ENCODE results near the gene UBE2J1. TPM values are rescaled to one million over a fixed set of nuclear protein-coding genes. Genes with fewer than 3 reads are reported as not detected.

UBE2J1 gene
- total RNA-seq, 3 donors from 2014 or later: 15.0 to 19.4 (median 16.1) TPM

DNA sequence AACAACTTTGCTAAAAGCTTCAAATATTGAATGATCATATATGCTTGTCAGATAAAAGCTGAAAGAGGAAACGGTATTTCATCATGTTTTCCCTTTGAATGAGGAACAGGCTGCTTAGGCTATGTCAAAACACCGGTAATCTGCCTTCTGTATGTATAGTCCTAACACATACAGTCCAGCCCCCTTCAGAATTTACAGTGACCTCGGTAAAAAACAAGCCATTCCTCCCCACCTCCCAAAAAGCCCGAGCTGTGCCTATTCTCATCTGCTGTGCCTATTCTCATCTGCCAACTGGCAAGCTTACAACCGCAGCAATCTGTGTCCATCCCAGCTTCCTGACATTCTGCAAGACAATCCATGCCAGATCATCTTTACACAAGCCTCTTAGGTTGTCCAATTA, 26.8 kb upstream of the UBE2J1 start:
- peaks cover 14% of the 10 kb centered on the region for H3K4me1 Mint-ChIP-seq (ENCODE audit: low read depth)
- H3K4me3 Mint-ChIP-seq: no peak overlapping the region
- H3K36me3 Mint-ChIP-seq (ENCODE audit: insufficient read depth): peaks cover 3% of the 10 kb centered on the region
- ATAC-seq: no peak
- peaks cover 2% of the 10 kb centered on the region for H3K27me3 Mint-ChIP-seq (ENCODE audit: low read depth)
- H3K9me3 Mint-ChIP-seq: no peaks in the 10 kb centered on the region
- DNase-seq: no peak

DNA sequence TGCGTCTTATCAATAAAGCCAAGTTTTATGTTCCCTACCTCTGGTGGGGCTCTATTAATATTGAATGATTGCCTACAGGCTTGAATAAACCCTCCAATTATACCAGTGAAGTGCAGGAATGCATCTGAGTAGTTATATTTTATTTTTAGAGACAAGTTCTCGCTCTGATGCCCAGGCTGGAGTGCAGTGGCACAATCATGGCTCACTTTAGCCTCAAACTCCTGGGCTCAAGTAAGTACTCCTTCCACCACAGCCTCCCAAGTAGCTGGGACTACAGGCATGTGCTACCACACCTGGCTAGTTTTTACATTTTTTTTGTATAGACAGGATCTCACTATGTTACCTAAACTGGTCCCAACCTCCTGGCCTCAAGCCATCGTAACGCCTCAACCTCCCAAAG, 26.1 kb upstream of the UBE2J1 start:
- ATAC-seq: no peak
- Mint-ChIP-seq H3K9me3 (no peaks in the 10 kb centered on the region), H3K36me3 (ENCODE audit: insufficient read depth) (peaks cover 2% of the 10 kb centered on the region), H3K27me3 (ENCODE audit: low read depth) (peaks cover 2% of the 10 kb centered on the region), H3K4me1 (ENCODE audit: low read depth) (peaks cover 14% of the 10 kb centered on the region), H3K4me3 (no peak overlapping the region)
- DNase-seq: no peak

- ATAC-seq (peak; percentile 82 to 90), DNase-seq (peak; percentile 41)
- no peaks in the 10 kb centered on the region for H3K9me3 Mint-ChIP-seq
- H3K27me3 Mint-ChIP-seq (ENCODE audit: low read depth): no peaks in the 10 kb centered on the region
- H3K4me3 Mint-ChIP-seq: no peak overlapping the region
- H3K36me3 Mint-ChIP-seq (ENCODE audit: insufficient read depth): no peaks in the 10 kb centered on the region
- H3K4me1 Mint-ChIP-seq (ENCODE audit: low read depth): peaks cover 23% of the 10 kb centered on the region
Measured at GRCh38 chr6:89375427-89376267, 23.1 kb upstream of the UBE2J1 start.

DNA sequence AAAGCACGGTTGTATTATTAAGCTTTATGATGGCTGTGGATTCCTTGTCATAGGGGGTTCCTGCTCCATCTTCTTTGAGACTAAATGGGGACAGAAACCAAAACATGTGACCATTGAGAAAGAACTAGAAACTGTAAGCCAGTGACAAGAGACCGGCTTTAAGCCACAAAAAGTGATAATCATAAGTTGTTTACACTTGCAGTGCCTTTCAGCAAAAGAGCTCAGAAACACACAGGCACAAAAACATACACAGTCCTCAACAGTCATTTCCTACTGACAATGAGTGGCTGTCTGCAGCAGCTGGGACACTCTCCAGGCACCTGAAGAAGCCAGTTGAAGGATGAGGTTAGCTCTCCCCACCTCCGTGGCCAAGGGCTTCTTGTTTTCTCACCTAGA, 20.0 kb upstream of the UBE2J1 start:
- Mint-ChIP-seq H3K27me3 (ENCODE audit: low read depth) (no peaks in the 10 kb centered on the region), H3K4me3 (no peak overlapping the region), H3K36me3 (ENCODE audit: insufficient read depth) (no peaks in the 10 kb centered on the region), H3K4me1 (ENCODE audit: low read depth) (peaks cover 23% of the 10 kb centered on the region), H3K9me3 (no peaks in the 10 kb centered on the region)
- ATAC-seq: peak; percentile 3 to 5
- DNase-seq: no peak

- H3K36me3 Mint-ChIP-seq (ENCODE audit: insufficient read depth): no peaks in the 10 kb centered on the region
- no peak overlapping the region for H3K4me3 Mint-ChIP-seq
- peaks cover 23% of the 10 kb centered on the region for H3K4me1 Mint-ChIP-seq (ENCODE audit: low read depth)
- no peaks in the 10 kb centered on the region for H3K27me3 Mint-ChIP-seq (ENCODE audit: low read depth)
- ATAC-seq: peak; percentile 81 to 86
- DNase-seq: peak; percentile 77
- H3K9me3 Mint-ChIP-seq: no peaks in the 10 kb centered on the region
Measured at GRCh38 chr6:89371849-89372505, 19.5 kb upstream of the UBE2J1 start.

- no peak overlapping the region for H3K4me3 Mint-ChIP-seq
- H3K27me3 Mint-ChIP-seq (ENCODE audit: low read depth): no peaks in the 10 kb centered on the region
- no peaks in the 10 kb centered on the region for H3K36me3 Mint-ChIP-seq (ENCODE audit: insufficient read depth)
- no peaks in the 10 kb centered on the region for H3K9me3 Mint-ChIP-seq
- DNase-seq (no peak), ATAC-seq (no peak)
- peaks cover 21% of the 10 kb centered on the region for H3K4me1 Mint-ChIP-seq (ENCODE audit: low read depth)
Measured at GRCh38 chr6:89368999-89369398, 16.5 kb upstream of the UBE2J1 start.

DNA sequence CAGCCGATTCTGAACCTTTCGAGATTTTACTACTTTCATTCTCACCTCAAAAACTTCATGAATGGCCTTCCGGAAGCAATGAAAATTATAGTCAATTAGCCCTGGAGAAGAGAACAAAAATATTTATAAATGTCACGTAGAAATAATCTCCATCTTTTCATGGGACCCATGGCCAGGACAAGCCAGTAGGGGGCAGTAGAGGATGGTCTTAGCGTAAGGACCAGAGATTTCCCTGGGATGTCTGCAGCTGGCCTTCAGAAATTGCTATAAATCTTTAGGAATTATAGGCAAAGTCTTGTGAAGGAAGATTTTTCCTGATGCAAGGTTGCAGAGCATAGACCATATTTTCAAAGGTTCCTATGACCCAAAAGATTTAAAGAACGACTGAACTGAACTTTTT, 15.6 kb upstream of the UBE2J1 start:
- H3K4me3 Mint-ChIP-seq: no peak overlapping the region
- H3K36me3 Mint-ChIP-seq (ENCODE audit: insufficient read depth): no peaks in the 10 kb centered on the region
- H3K27me3 Mint-ChIP-seq (ENCODE audit: low read depth): no peaks in the 10 kb centered on the region
- ATAC-seq: no peak
- H3K4me1 Mint-ChIP-seq (ENCODE audit: low read depth): peaks cover 23% of the 10 kb centered on the region
- DNase-seq: peak; percentile 55
- H3K9me3 Mint-ChIP-seq: no peaks in the 10 kb centered on the region

GRCh38 chr6:89364586-89364985, 12.1 kb upstream of the UBE2J1 start:
- peaks cover 31% of the 10 kb centered on the region for H3K4me1 Mint-ChIP-seq (ENCODE audit: low read depth)
- H3K4me3 Mint-ChIP-seq: no peak overlapping the region
- ATAC-seq: no peak
- DNase-seq: no peak
- H3K36me3 Mint-ChIP-seq (ENCODE audit: insufficient read depth): no peaks in the 10 kb centered on the region
- no peaks in the 10 kb centered on the region for H3K27me3 Mint-ChIP-seq (ENCODE audit: low read depth)
- no peaks in the 10 kb centered on the region for H3K9me3 Mint-ChIP-seq

DNA sequence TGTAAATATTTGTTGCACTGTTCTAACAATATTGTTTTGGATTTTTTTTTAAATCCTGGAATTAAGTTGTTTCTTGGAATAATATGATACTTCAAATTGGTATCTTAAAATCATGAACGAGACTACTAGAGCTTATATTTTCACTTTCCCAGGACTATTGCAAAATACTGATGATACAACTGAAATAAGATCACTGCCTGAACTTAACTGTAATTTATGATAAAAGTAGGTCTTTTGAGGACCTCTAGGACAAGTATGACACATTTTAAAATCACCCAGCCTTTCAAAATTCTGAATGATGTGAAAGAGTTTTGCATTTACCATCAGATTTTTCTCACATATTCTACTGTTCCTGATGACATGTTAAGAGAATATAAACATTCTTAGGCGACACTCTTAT, 8.6 kb upstream of the UBE2J1 start:
- H3K4me1 Mint-ChIP-seq (ENCODE audit: low read depth): peaks cover 53% of the 10 kb centered on the region
- no peak for ATAC-seq
- no peak for DNase-seq

DNA sequence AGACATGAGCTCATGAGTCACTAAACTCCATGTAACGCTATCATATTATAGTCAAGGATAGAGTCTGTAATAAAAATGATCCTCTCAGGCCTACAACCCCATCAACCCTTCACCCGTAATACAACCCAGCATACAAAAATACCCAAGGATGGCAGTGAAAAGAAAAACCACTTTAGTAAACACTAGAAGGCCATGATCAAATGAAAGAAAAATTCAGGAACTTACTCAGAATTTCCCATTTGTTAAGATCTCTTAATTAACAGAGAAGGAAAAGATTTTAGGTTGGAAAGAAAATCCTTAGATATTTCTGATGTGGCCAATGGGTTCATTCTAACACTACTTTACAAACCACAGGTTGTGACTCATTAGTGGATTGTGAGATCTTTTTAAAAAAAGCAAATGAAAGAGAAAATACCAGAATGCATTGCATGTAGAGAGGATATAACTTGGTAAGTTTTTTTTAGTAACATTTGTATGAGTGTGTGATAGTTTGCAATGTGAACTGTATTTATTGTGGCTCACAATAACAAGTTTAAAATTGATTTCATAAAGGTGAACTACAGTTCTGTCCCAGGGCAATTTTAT, 8.0 kb upstream of the UBE2J1 start:
- Mint-ChIP-seq H3K36me3 (ENCODE audit: insufficient read depth) (no peaks in the 10 kb centered on the region), H3K4me3 (no peak overlapping the region), H3K9me3 (no peaks in the 10 kb centered on the region), H3K4me1 (ENCODE audit: low read depth) (peaks cover 56% of the 10 kb centered on the region), H3K27me3 (ENCODE audit: low read depth) (no peaks in the 10 kb centered on the region)
- ATAC-seq: peak; percentile 85 to 91
- DNase-seq: no peak

More for the DNA sequence above, 8.6 kb upstream of the UBE2J1 start:
- Mint-ChIP-seq H3K4me3 (no peak overlapping the region), H3K27me3 (ENCODE audit: low read depth) (no peaks in the 10 kb centered on the region), H3K36me3 (ENCODE audit: insufficient read depth) (no peaks in the 10 kb centered on the region), H3K9me3 (no peaks in the 10 kb centered on the region)

GRCh38 chr6:89359561-89359960, 7.0 kb upstream of the UBE2J1 start:
- H3K4me3 Mint-ChIP-seq: no peak overlapping the region
- peaks cover 54% of the 10 kb centered on the region for H3K4me1 Mint-ChIP-seq (ENCODE audit: low read depth)

DNA sequence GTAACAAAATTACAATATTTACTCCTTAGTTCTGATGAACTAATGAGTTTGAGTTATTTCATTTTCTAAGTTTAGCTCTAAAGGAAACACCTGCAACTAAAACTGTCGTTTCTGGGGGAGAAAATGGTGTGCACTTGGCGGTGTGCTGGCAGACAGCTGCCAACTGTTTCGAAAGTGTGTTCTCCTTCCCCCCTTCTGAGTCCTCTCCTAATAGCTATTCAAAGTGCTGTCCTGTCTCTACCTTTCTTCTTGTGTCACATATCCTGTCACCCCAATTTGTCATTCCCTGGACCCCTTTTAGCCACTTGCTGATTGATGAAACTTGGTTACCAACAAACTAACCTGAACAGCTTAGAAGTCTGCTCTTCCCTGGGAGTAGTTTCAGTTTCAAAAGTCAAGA, 4.9 kb upstream of the UBE2J1 start:
- no peaks in the 10 kb centered on the region for H3K27me3 Mint-ChIP-seq (ENCODE audit: low read depth)
- no peaks in the 10 kb centered on the region for H3K36me3 Mint-ChIP-seq (ENCODE audit: insufficient read depth)
- no peaks in the 10 kb centered on the region for H3K9me3 Mint-ChIP-seq
- ATAC-seq: no peak
- peaks cover 59% of the 10 kb centered on the region for H3K4me1 Mint-ChIP-seq (ENCODE audit: low read depth)
- H3K4me3 Mint-ChIP-seq: peak overlapping the region; percentile 75
- DNase-seq: no peak

More at GRCh38 chr6:89359561-89359960, 7.0 kb upstream of the UBE2J1 start:
- no peaks in the 10 kb centered on the region for H3K36me3 Mint-ChIP-seq (ENCODE audit: insufficient read depth)
- H3K27me3 Mint-ChIP-seq (ENCODE audit: low read depth): no peaks in the 10 kb centered on the region
- no peak for DNase-seq
- H3K9me3 Mint-ChIP-seq: no peaks in the 10 kb centered on the region
- ATAC-seq: no peak

DNA sequence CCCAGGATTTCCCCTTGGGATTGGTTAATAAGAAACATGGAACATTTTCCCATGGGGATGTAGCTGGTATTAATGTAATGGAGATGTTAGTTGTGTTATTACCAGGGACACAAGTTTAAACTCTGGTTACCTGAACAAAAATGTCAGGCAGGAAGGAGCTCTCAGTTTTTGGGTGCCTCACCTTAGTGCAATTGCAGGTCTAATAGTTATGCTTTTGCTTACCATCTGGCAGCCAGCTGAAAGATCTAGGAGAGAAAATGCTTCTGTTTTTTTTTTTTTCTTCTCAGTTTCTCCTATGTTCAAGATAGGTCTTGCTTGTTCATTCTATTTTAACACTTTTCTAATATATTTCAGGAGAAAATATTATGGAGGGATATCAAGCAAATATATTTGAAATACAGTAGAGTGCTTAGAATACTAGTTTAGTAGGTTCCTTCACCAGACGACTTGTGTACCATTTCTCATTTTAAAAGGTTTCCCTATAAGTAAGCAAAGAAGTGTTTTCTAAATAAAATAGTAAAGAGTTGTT, 4.2 kb upstream of the UBE2J1 start:
- Mint-ChIP-seq H3K36me3 (ENCODE audit: insufficient read depth) (no peaks in the 10 kb centered on the region), H3K4me1 (ENCODE audit: low read depth) (peaks cover 62% of the 10 kb centered on the region), H3K9me3 (no peaks in the 10 kb centered on the region), H3K4me3 (peak overlapping the region; percentile 75), H3K27me3 (ENCODE audit: low read depth) (no peaks in the 10 kb centered on the region)
- DNase-seq (no peak), ATAC-seq (no peak)

DNA sequence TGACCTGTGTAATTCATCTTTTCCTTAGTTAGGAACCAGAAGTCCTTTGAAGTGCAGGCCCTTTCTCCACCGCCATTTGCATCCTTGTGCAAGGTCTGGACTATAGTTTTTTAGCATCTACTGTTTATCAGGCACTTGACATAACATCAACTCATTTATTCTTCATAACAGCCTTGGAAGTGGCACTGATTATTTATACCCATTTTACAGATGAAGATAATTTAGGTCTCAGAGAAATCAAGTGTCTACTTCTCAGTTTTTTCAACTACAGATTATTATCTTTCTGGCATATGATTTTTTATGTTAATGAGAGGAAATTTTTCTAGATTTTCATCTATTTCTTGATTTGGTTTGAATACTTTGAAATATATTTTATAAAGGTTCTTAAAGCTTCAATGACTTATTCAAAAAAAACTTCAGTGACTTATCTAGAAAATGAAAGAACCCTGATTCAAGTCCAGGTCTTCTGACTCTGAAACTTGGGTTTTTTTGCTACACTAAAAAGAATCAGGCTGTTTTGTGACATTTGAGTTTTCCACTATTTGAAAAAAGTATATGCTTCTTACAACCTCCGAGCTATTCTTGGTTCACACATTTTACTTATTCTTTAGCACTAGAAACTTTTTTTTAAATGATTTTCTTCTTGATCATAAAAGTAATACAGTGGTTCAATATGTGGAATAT, 3.1 kb upstream of the UBE2J1 start:
- no peak for ATAC-seq

More for the DNA sequence above, 3.1 kb upstream of the UBE2J1 start:
- DNase-seq: no peak
- H3K4me3 Mint-ChIP-seq: no peak overlapping the region
- peaks cover 64% of the 10 kb centered on the region for H3K4me1 Mint-ChIP-seq (ENCODE audit: low read depth)
- no peaks in the 10 kb centered on the region for H3K27me3 Mint-ChIP-seq (ENCODE audit: low read depth)
- no peaks in the 10 kb centered on the region for H3K9me3 Mint-ChIP-seq
- H3K36me3 Mint-ChIP-seq (ENCODE audit: insufficient read depth): no peaks in the 10 kb centered on the region

Measured in activated T-cell treated with anti-CD3 and anti-CD28 coated beads, Interleukin-2, amount 50 U/mL, for 4 hours (primary cell).